ENCODE data around the gene CCT6A.

The CCT6A gene

DNA sequence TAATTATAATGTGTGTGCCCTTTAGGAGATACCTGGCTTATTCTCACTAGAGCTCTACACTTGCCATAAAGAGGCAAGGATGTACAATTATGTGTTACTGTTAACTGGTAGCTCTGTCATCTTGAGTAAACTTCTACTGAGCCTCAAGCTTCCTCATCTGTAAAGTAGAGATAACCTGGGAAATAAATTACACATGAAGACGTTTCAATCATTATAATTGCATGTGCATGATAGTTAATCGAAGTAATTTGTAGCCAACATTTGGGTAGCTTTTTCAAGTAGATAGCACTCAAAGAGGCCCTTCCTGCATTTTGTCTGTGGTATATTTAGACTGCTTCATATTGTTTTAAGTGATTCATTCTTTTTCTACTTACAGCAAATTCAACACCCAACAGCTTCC lies 2.4 kb downstream of the CCT6A start:
- POLR2A ChIA-PET, result interaction anchor here (0.6 to 2.1 kb wide), 3 partner anchors 11 to 21 kb away, joined by 3 to 20 read pairs (median 7); partner anchors contain the start of gene SUMF2
- TF ChIP-seq, protein P1, sequence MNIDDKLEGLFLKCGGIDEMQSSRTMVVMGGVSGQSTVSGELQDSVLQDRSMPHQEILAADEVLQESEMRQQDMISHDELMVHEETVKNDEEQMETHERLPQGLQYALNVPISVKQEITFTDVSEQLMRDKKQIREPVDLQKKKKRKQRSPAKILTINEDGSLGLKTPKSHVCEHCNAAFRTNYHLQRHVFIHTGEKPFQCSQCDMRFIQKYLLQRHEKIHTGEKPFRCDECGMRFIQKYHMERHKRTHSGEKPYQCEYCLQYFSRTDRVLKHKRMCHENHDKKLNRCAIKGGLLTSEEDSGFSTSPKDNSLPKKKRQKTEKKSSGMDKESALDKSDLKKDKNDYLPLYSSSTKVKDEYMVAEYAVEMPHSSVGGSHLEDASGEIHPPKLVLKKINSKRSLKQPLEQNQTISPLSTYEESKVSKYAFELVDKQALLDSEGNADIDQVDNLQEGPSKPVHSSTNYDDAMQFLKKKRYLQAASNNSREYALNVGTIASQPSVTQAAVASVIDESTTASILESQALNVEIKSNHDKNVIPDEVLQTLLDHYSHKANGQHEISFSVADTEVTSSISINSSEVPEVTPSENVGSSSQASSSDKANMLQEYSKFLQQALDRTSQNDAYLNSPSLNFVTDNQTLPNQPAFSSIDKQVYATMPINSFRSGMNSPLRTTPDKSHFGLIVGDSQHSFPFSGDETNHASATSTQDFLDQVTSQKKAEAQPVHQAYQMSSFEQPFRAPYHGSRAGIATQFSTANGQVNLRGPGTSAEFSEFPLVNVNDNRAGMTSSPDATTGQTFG (tag by site-specific recombination; IDR thresholded peaks at IDR 0.05; ENCODE audit: borderline replicate concordance), result no peak
- no peak for TF ChIP-seq ZNF585B (tag by site-specific recombination; IDR thresholded peaks at IDR 0.05)
- no peak for TF ChIP-seq ZBTB44 (tag by site-specific recombination; IDR thresholded peaks at IDR 0.05)
- no peak for TF ChIP-seq ZSCAN5A (tag by site-specific recombination; IDR thresholded peaks at IDR 0.05)
- TF ChIP-seq ZBTB7A (tag by site-specific recombination; IDR thresholded peaks at IDR 0.05; ENCODE audit: low read depth), result no peak
- no peak for TF ChIP-seq ZNF292 (tag by site-specific recombination; IDR thresholded peaks at IDR 0.05; ENCODE audit: borderline replicate concordance, low read depth)
- no peak for TF ChIP-seq ZNF48 (tag by site-specific recombination; IDR thresholded peaks at IDR 0.05)
- TF ChIP-seq, protein P2, sequence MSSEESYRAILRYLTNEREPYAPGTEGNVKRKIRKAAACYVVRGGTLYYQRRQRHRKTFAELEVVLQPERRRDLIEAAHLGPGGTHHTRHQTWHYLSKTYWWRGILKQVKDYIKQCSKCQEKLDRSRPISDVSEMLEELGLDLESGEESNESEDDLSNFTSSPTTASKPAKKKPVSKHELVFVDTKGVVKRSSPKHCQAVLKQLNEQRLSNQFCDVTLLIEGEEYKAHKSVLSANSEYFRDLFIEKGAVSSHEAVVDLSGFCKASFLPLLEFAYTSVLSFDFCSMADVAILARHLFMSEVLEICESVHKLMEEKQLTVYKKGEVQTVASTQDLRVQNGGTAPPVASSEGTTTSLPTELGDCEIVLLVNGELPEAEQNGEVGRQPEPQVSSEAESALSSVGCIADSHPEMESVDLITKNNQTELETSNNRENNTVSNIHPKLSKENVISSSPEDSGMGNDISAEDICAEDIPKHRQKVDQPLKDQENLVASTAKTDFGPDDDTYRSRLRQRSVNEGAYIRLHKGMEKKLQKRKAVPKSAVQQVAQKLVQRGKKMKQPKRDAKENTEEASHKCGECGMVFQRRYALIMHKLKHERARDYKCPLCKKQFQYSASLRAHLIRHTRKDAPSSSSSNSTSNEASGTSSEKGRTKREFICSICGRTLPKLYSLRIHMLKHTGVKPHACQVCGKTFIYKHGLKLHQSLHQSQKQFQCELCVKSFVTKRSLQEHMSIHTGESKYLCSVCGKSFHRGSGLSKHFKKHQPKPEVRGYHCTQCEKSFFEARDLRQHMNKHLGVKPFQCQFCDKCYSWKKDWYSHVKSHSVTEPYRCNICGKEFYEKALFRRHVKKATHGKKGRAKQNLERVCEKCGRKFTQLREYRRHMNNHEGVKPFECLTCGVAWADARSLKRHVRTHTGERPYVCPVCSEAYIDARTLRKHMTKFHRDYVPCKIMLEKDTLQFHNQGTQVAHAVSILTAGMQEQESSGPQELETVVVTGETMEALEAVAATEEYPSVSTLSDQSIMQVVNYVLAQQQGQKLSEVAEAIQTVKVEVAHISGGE (tag by site-specific recombination; conservative IDR thresholded peaks at IDR 0.05; ENCODE audit: low read depth), result no peak
- no peak for TF ChIP-seq KLF9 (tag by site-specific recombination; IDR thresholded peaks at IDR 0.05; ENCODE audit: low read depth)
- TF ChIP-seq, protein P3, sequence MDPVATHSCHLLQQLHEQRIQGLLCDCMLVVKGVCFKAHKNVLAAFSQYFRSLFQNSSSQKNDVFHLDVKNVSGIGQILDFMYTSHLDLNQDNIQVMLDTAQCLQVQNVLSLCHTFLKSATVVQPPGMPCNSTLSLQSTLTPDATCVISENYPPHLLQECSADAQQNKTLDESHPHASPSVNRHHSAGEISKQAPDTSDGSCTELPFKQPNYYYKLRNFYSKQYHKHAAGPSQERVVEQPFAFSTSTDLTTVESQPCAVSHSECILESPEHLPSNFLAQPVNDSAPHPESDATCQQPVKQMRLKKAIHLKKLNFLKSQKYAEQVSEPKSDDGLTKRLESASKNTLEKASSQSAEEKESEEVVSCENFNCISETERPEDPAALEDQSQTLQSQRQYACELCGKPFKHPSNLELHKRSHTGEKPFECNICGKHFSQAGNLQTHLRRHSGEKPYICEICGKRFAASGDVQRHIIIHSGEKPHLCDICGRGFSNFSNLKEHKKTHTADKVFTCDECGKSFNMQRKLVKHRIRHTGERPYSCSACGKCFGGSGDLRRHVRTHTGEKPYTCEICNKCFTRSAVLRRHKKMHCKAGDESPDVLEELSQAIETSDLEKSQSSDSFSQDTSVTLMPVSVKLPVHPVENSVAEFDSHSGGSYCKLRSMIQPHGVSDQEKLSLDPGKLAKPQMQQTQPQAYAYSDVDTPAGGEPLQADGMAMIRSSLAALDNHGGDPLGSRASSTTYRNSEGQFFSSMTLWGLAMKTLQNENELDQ (tag by site-specific recombination; IDR thresholded peaks at IDR 0.05; ENCODE audit: low read depth), result no peak
- TF ChIP-seq ZFP3 (tag by site-specific recombination; IDR thresholded peaks at IDR 0.05; ENCODE audit: low read depth), result no peak
- no peak for TF ChIP-seq GFI1B (tag by site-specific recombination; IDR thresholded peaks at IDR 0.05)
- TF ChIP-seq ZNF449 (tag by site-specific recombination; IDR thresholded peaks at IDR 0.05), result no peak
- no peak for TF ChIP-seq ZNF621 (tag by site-specific recombination; IDR thresholded peaks at IDR 0.05)
- TF ChIP-seq ZNF433 (tag by site-specific recombination; IDR thresholded peaks at IDR 0.05; ENCODE audit: low read depth), result no peak
- no peak for TF ChIP-seq ZNF138 (tag by site-specific recombination; IDR thresholded peaks at IDR 0.05; ENCODE audit: borderline replicate concordance)
- TF ChIP-seq GLIS2 (tag by site-specific recombination; IDR thresholded peaks at IDR 0.05), result no peak
- no peak for TF ChIP-seq EGR2 (tag by site-specific recombination; IDR thresholded peaks at IDR 0.05; ENCODE audit: low read depth)
- no peak for TF ChIP-seq ZBTB1 (tag by site-specific recombination; IDR thresholded peaks at IDR 0.05)
- TF ChIP-seq ZNF514 (tag by site-specific recombination; IDR thresholded peaks at IDR 0.05), result no peak
- CTCF ChIA-PET, result no interaction called here
- peaks cover 55 to 60% of the 10 kb centered on the region in 2 experiments for H3K36me3 ChIP-seq (ENCODE audit: control insufficient read depth in 2 of 2, insufficient read depth in 1 of 2, low read length in 2 of 2)
- no peaks in the 10 kb centered on the region for H3K9me3 ChIP-seq (ENCODE audit: control insufficient read depth, insufficient read depth, low read depth, low read length)
- no peak overlapping the region for H3K27ac ChIP-seq (ENCODE audit: extremely low read depth, low read depth, low read length)
- peaks cover 13% of the 10 kb centered on the region for H3K4me1 ChIP-seq (ENCODE audit: control insufficient read depth, insufficient read depth, low read length)
- no peak overlapping the region for H3K4me3 ChIP-seq (ENCODE audit: low read depth, low read length)
